ENCODE measurements around the gene HRH1. TPM values are rescaled to one million over a fixed set of nuclear protein-coding genes. Genes with fewer than 3 reads are reported as not detected.
"Not testable (repeated sequence)": the region's sequence is repeated elsewhere in the genome, so short reads cannot be mapped to it uniquely, and the experiment has no call there.

The HRH1 gene
- total and polyA plus RNA-seq, 2 donors (not counting 3 experiments of a cell fraction or from before 2014, with no cell fraction given): 16.2 to 21.2 TPM

- DNase-seq (ENCODE audit: low read depth, low spot score): no peak
- POLR2A ChIA-PET: no interaction called here
- Histone ChIP-seq H3K27me3 (ENCODE audit: control insufficient read depth in 2 of 2, insufficient read depth in 2 of 2, low read length in 2 of 2) (no peaks in the 10 kb centered on the region), H4K20me1 (replicated peaks; ENCODE audit: control insufficient read depth, extremely low read depth, insufficient read depth, low read length) (no peaks in the 10 kb centered on the region), H3K9me3 (replicated peaks; ENCODE audit: control insufficient read depth, insufficient read depth, low read length) (no peaks in the 10 kb centered on the region), H2AFZ (ENCODE audit: low read depth, low read length) (no peak overlapping the region), H3K4me2 (ENCODE audit: insufficient read depth, low read length) (no peak overlapping the region), H3K79me2 (ENCODE audit: control insufficient read depth, insufficient read depth, low read length) (peaks cover 35% of the 10 kb centered on the region), H3K4me1 (ENCODE audit: control insufficient read depth, extremely low read depth, insufficient read depth, low read length) (peaks cover 17% of the 10 kb centered on the region), H3K9me1 (replicated peaks; ENCODE audit: control insufficient read depth, extremely low read depth, insufficient read depth, low read length) (no peaks in the 10 kb centered on the region), H3K36me3 (ENCODE audit: control insufficient read depth in 2 of 2, extremely low read depth in 1 of 2, insufficient read depth in 2 of 2, low read length in 2 of 2) (peaks cover 0 to 4% of the 10 kb centered on the region in 2 experiments), H3K27ac (ENCODE audit: insufficient read depth, low read depth, low read length) (no peak overlapping the region), H3K9ac (replicated peaks; ENCODE audit: extremely low read depth, insufficient read depth, low read length) (no peak overlapping the region), H3K4me3 (replicated peaks in 1 of 3; ENCODE audit: insufficient read depth in 1 of 3, low read depth in 1 of 3, low read length in 3 of 3) (no peak overlapping the region)
- dilution Hi-C loops (cut with MboI; ENCODE audit: extremely low pct_ligation_motif_present, low sequenced_read_pairs) (no loop called here), intact Hi-C loops (cut with micrococcal nuclease) (no loop called here)
- TF ChIP-seq MAX (IDR thresholded peaks at IDR 0.05; ENCODE audit: insufficient read depth, insufficient read length) (no peak), GATA2 (IDR thresholded peaks at IDR 0.05; ENCODE audit: insufficient read depth, insufficient read length, low read depth, low read length) (no peak), CTCF (IDR thresholded peaks at IDR 0.05; ENCODE audit: extremely low read depth in 1 of 2, insufficient read depth in 1 of 2, low read depth in 1 of 2, low read length in 2 of 2) (no peak), POLR2AphosphoS5 (IDR thresholded peaks at IDR 0.05; ENCODE audit: insufficient read depth, low read depth, low read length) (no peak), MYC (IDR thresholded peaks at IDR 0.05; ENCODE audit: low read depth, low read length) (no peak), POLR2A (IDR thresholded peaks at IDR 0.05; ENCODE audit: low read depth, low read length) (no peak)
- CTCF ChIA-PET: interaction anchor here (0.6 to 1.7 kb wide), 2 partner anchors 9 to 11 kb away, joined by 3 to 4 read pairs; partner anchors contain the start of gene HRH1
- BruUV-seq (replicated peaks): no TSS peak
- no peak for FAIRE-seq
Measured at GRCh38 chr3:11165476-11165875, 11.2 kb downstream of the HRH1 start.

- H3K4me1 ChIP-seq (ENCODE audit: control insufficient read depth, extremely low read depth, insufficient read depth, low read length): peaks cover 21% of the 10 kb centered on the region
- H3K27me3 ChIP-seq (ENCODE audit: control insufficient read depth in 2 of 2, insufficient read depth in 2 of 2, low read length in 2 of 2); CTCF ChIA-PET; H3K9ac ChIP-seq (replicated peaks; ENCODE audit: extremely low read depth, insufficient read depth, low read length); H3K27ac ChIP-seq (ENCODE audit: insufficient read depth, low read depth, low read length); FAIRE-seq; BruUV-seq (replicated peaks); DNase-seq (ENCODE audit: low read depth, low spot score); H3K9me1 ChIP-seq (replicated peaks; ENCODE audit: control insufficient read depth, extremely low read depth, insufficient read depth, low read length); POLR2A ChIA-PET; H3K4me2 ChIP-seq (ENCODE audit: insufficient read depth, low read length); H3K36me3 ChIP-seq (ENCODE audit: control insufficient read depth in 2 of 2, extremely low read depth in 1 of 2, insufficient read depth in 2 of 2, low read length in 2 of 2); intact Hi-C loops (cut with micrococcal nuclease); dilution Hi-C loops (cut with MboI; ENCODE audit: extremely low pct_ligation_motif_present, low sequenced_read_pairs); H2AFZ ChIP-seq (ENCODE audit: low read depth, low read length); H3K4me3 ChIP-seq (replicated peaks in 1 of 3; ENCODE audit: insufficient read depth in 1 of 3, low read depth in 1 of 3, low read length in 3 of 3); H3K9me3 ChIP-seq (replicated peaks; ENCODE audit: control insufficient read depth, insufficient read depth, low read length); H4K20me1 ChIP-seq (replicated peaks; ENCODE audit: control insufficient read depth, extremely low read depth, insufficient read depth, low read length): not testable (repeated sequence)
- peaks cover 32% of the 10 kb centered on the region for H3K79me2 ChIP-seq (ENCODE audit: control insufficient read depth, insufficient read depth, low read length)
Measured at GRCh38 chr3:11166807-11167400, 12.6 kb downstream of the HRH1 start.
